Activated CD4-positive, CD25-positive, alpha-beta regulatory T cell treated with anti-CD3 and anti-CD28 coated beads, Interleukin-2, amount 50 U/mL, for 24 hours (primary cell): ENCODE results near the gene PXDN.
"Not testable (repeated sequence)": the region's sequence is repeated elsewhere in the genome, so short reads cannot be mapped to it uniquely, and the experiment has no call there.

ENCODE experiments used
- ATAC-seq, 2 donors: fragments of 150-1000 bp; cut with Tn5 transposase; one replicate each; pipeline ENCODE4 v1.10.0; 2021; ENCODE audit warnings: mild to moderate bottlenecking in 1 of 2, moderate library complexity in 1 of 2

Gene PXDN

GRCh38 chr2:1777156-1777555, 32.8 kb upstream of the PXDN start:
- ATAC-seq = no peak

DNA sequence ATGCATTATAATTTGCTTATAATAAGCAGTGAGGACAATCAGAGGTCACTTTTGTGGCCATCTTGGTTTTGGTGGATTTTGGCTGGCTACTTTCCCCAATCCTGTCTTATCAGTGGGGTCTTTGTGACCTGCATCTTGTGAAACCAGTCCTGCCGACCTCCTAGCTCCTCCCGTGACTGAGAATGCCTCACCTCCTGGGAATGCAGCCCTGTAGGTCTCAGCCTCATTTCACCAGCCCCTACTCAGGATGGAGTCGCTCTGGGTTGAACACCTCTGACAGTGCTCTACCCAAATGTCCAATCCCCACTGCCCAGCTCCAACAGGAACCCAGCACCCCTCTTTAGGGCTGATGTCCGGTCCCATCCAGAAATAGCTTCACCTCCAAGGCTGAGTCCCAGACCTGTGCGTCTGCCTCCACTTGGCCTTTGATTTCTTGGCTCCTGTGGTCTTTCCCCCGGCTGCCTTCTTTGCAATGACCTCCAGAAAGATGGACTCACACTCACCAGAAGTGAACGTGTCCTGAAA, 31.3 kb upstream of the PXDN start:
- ATAC-seq = no peak

DNA sequence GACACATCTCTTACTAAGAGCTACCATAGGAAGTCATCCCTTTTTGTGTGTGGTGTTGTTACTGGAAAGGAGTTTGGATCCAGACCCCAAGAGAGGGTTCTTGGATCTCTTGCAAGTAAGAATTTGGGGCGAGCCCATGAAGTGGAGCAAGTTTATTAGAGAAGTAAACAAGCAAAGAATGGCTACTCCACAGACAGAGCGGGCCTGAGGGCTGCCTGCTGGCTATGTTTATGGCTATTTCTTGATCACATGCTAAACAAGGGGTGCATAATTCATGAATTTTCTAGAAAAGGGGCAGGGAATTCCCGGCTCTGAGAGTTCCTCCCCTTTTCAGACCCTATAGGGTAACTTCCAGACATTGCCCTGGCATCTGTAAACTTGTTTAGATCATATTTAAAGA, 30.6 kb upstream of the PXDN start:
- no peak for ATAC-seq

DNA sequence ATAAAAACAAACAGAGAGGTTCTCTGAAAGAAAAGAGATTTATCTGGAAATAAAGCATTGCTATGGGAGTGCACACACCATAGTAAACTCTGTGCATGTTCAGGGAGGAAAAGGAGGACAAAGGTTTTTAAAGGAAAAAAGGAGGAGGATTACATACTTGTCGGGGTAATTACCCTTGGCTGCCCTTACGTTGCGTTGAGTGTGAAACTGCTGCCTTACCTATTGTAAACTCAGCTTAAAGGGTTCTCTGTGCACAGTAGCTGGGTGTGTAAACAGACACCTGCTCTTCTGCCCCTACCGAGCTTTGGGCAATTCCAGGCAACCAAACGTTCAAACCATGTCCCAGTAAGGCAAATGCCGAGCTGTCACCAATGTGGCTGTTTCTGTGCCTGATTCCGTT, 29.6 kb upstream of the PXDN start:
- no peak for ATAC-seq

- ATAC-seq = no peak
Observed at GRCh38 chr2:1772471-1773267, 28.4 kb upstream of the PXDN start.

DNA sequence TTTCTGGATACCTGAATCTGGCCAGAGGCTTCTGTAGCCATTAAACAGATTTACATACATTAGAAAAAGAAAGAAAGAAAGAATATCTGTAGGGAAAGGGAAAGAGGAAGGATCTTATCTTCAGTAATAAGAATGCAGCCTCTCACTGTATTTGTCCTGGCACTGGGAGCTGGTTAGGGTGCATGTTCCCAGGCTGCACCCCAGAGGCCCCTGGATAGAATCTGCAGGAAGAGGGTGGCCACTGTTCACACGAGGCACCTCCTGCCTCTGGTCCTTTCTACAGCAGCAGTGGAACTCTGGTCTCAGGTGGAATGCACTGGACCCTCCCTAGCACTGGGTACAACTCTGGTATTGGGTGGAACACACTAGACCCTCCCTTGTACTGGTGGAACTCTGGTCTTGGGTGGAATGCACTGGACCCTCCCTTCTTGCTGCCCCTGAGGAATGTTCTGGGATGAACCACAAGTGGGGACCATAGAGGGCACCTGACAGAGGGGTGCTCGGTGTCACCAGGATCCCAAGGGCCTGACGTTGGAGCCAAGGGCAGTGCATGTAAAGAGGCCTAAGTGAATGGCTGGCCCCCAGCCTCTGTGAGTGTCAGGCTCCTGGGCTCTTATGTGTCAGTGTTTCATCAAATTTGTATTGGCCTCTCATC, 27.4 kb upstream of the PXDN start:
- no peak for ATAC-seq

DNA sequence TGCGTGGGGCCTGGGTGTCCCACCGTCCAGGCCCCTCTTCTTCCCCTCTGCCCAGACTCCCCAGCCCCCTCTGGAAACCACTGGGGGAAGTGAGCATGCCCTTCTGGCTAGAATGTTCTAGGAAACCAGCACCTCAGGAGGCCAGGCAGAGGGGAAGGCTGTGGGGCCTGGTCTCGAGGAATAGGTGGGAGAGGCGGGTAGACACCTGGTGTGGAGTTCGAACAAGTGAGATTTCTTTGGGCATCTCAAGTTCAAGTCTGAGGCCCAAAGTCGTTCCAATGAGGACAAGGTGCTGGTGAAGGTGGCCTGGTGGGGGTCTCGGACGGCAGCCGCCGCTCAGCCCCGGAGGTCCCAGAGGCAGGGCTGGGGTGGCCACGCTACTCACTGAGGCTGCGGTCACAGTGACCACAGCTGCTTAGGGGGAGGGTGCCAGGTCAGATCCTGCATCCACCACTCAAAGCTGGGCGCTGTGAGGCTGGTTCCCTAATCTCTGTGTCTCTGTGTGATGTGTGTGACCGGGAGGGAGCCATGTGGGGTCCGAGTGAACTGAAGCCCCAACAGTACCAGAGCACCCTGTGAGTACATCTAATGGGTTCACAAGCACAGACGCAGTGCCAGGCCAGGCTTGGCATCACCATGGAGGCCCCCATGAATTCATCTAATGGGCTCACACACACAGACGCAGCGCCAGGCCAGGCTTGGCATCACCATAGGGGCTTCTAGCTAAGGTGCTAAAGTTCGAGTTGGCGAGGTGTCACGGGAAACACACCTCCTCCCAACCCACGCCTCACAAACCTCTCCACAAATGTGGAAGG, 26.5 kb upstream of the PXDN start:
- no peak for ATAC-seq

DNA sequence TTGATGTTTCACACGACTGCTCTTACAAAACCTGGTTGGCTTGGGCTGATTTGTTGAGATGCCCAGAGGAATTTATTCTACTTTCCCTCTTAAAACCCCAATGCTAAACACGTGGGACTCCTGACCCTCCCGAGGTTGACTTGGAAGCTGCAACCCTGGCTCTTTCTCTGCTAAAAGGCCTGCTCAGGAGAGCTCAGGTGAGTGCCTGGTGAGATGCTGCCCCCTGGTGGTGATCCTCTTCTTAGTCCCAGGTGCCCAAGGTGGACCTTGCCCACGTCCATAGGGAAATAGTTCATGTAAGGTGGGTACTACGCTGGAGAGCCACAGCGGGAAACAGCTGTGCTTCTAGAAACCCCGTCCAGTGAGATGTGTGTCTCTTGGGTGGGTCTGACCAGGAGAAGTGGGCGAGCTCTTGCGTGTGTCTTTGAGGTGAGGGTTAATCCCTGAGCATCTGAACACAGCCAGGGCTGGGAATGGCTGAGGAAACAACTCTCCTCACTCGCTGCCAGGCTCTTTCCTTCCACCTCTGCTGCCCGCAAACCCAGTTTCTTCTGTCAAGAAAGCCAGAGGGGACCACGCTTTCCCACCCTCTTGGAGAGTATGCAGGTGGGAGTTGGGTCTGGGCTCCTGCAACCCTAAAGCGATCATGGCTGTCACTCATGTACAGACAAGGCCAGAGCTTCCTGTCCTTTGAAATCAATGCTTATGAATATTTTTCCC, 25.5 kb upstream of the PXDN start:
- ATAC-seq = no peak

DNA sequence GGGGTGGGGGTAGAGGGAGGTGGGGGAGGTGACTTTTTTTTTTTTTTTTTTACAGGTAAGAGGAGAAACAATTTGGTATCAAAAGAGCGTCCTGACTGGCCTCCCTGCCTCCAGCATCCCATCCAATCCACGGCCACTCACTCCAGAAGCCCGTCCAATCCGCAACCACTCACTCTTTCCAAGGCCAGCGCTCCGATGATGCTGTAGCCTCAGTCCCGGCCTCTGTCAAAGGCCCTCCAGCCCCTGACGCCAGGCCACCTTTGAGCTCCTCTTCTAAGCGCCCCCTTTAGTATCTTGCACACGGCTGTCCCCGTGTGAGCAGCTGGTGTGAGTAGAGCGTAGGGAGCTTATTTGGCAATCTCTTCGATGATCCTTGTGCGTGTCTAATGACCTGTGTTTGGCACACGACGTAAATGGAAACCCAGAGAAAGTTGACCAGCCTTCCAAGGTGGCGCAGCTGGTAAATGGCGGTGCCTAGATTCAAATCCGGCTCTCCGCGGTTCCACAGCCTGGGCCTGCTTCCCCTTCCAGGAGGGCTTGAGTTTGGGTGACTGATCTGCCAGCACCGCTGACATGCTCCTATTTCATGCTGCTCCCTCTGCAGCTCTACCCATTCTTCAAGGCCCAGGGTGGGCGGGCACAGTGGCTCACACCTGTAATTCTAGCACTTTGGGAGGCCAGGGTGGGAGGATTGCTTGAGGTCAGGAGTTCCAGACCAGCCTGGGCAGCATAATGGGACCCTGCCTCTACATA, 23.8 kb upstream of the PXDN start:
- no peak for ATAC-seq

DNA sequence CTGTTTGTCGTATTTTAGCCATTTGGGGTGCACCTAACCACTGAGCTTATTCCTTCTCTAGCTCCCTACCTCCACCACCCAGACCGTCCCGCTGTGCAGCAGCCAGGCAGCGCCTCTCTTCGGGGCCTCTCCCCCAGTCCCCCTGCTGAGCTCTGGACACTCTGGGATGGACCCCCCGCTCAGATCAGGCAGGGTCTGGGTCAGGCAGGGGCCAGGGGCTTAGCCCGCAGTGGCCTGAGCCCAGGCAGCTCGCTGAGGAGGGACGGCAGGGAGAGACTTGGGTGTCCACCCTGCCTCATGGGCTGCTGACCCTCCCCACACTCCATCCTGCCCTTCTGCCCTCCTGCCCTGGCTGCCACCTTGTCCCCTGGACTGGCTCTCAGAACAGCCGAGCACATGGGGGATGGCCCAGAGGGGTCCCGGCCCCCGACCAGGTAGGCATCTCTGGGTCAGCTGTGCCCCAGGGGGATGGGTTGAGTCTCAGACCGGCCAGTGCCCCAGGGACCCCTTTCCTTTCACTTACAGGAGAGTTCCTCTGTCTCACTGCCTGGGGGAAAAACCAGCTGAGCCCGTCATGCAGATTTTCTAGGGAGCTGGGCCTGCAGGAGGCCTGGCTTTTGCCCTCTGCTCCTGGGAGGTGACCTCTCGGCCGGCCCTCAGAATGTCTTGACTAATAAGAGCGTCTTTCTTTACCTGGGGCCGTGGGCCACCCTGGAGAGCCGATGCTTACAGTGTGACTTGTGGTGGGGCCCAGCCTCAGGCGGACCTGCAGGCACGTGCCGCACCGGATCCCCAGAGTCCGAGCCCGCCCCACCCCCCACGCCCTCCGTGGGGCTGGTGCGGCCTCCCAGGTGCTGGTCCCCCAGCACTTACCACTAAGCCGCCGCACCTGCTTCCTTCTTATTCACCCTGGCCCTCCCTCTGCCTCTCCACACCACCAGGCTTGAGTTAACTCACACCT, 22.8 kb upstream of the PXDN start:
- ATAC-seq = no peak

DNA sequence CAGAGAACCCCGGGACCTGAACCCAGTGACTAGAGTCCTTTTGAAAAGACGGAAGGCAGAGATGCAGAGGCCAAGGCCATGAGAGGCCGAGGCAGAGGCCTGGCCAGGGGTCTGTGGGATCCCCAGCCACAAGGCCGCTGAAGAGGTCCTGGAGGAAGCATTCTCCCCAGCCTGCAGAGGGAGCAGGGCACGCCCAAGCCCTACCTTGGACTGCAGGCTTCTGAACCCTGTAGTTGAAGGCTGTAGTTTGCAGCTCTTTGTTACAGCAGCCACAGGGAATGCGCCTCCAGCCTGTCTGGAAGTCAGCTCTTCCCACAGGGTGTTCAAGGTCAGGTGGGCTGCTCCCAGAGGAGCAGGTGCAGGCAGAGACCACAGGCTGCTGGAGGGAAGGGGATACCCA, 22.1 kb upstream of the PXDN start:
- ATAC-seq = no peak

- ATAC-seq = not testable (repeated sequence)
Observed at GRCh38 chr2:1765201-1765600, 20.9 kb upstream of the PXDN start.

DNA sequence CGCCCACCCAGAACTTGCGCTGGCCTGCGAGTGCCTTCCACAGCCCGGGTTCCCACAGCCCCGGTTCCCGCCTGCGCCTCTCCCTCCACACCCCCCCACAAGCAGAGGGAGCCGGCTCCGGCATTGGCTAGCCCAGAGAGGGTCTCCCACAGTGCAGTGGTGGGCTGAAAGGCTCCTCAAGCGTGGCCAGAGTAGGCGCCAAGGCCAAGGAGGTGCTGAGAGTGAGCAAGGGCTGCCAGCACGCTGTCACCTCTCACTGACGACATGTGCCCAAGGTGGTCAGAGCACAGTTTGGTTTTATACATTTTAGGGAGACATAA, 15.3 kb upstream of the PXDN start:
- no peak for ATAC-seq

GRCh38 chr2:1758774-1759610, 14.7 kb upstream of the PXDN start:
- ATAC-seq = no peak

- no peak for ATAC-seq
Observed at GRCh38 chr2:1758171-1758570, 13.9 kb upstream of the PXDN start.

GRCh38 chr2:1757567-1757966, 13.3 kb upstream of the PXDN start:
- no peak for ATAC-seq

DNA sequence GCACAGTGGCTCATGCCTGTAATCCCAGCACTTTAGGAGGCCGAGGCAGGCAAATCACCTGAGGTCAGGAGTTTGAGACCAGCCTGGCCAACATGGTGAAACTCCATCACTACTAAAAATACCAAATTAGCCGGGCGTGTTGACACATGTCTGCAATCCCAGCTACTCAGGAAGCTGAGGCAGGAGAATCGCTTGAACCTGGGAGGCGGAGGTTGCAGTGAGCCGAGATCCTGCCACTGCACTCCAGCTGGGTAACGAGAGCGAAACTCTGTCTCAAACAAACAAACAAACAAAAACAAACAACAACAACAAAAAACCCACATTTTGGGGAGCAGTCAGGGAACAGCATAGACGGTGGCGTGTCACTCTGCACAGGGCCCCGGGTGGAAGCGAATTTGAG, 12.8 kb upstream of the PXDN start:
- ATAC-seq = not testable (repeated sequence)

GRCh38 chr2:1756456-1756855, 12.1 kb upstream of the PXDN start:
- ATAC-seq = no peak

DNA sequence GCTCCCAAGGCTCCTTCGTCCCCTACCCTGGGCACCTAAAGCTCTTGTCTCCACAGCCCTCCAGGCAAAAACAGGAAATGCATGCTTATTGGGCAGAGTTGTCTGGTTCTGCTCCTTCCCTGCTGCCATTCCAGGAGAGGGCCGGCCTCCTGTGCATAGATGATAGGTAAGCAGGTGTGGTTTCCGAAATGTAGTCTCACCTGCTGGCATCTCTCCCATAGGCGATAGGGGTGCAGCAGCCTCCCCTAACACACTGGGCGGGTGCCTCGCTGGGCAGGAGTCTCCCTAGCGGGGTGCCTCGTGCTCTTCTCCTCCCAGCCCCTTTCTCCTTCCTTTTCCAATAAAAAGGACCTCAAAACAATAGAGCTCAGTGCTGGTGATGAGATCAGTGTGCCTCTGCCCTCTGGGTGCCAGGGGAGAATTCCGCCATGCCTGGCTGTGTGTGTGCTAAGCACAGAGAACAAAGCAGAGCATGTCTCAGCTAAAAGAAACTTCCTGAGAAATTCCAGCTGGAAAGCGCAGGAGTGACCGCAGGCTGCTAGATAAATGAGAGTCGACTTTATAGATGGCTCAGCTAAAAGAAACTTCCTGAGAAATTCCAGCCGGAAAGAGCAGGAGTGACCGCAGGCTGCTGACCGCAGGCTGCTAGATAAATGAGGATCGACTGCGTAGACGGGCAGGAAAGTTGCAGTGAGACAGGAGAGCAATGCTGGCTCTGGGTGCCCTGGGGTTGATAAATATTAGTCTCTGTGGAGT, 11.3 kb upstream of the PXDN start:
- ATAC-seq = no peak
